HepG2 (cell line): Measurements from ENCODE around the gene OR2AG1. TPM values are rescaled to one million over a fixed set of nuclear protein-coding genes. Genes with fewer than 3 reads are reported as not detected.
A peak's percentile ranks its signal among the peaks of the same experiment; 100 is the strongest.

Source experiments
- ATAC-seq: fragments of 200-7000 bp; cut with Tn5 transposase; 3 replicates; pipeline ENCODE4 v1.9.1; 2020; ENCODE audit warnings: mild to moderate bottlenecking, moderate library complexity
- BruUV-seq: library from RNA; stranded (reverse); fragments of 400-500 nt; replicated peaks from 2 replicates; lab custom pipeline; 2021; lab: Mats Ljungman, UMichigan
- CTCF ChIA-PET: fragments of 300-600 bp; formaldehyde crosslinking; extraction: SDS; loops from one replicate; lab custom pipeline; 2021; ENCODE audit warnings: low total read pairs, inconsistent platforms, low intra/inter-chr PET ratio; lab: Yijun Ruan, JAX
- POLR2A ChIA-PET: fragments of 350-600 bp; sonication (Branson Sonifier 250); formaldehyde crosslinking; loops from one replicate; lab custom pipeline; 2020; ENCODE audit warnings: antibody characterized with exemption, inconsistent platforms; lab: Yijun Ruan, JAX
- DNase-seq: peaks from one replicate; pipeline ENCODE4 v3.0.0-alpha.2; 2015; ENCODE audit warnings: low spot score
- FAIRE-seq: peaks from 3 replicates; lab custom pipeline; 2011; peaks lifted over from hg19 to GRCh38; lab: Jason Lieb, UNC
- H2AFZ ChIP-seq: one replicate; pipeline ENCODE4 v1.6.1; 2011; ENCODE audit warnings: low read length, inconsistent platforms
- H3K27ac ChIP-seq: fragments of 300-600 bp; 3 replicates; pipeline ENCODE4 v1.8.0; 2011; ENCODE audit warnings: mixed run types, mild to moderate bottlenecking, mixed read lengths, low read length, inconsistent platforms; ENCODE audit not compliant: insufficient read depth; ENCODE audit errors: extremely low read length
- H3K27me3 ChIP-seq, 2 experiments: fragments of 200-600 bp in 1 of 2; 2 replicates in 1 of 2; 3 replicates in 1 of 2; pipeline versions ENCODE4 v1.6.0 to v1.8.0; 2011; ENCODE audit warnings: low read length in 2 of 2, mild to moderate bottlenecking in 2 of 2, moderate library complexity in 2 of 2, inconsistent platforms in 1 of 2; ENCODE audit not compliant: insufficient read depth in 2 of 2, control insufficient read depth in 1 of 2
- H3K36me3 ChIP-seq, 2 experiments: fragments of 200-600 bp in 1 of 2; replicated peaks in 1 of 2; 2 replicates in 1 of 2; 3 replicates in 1 of 2; pipeline versions ENCODE4 v1.5.1 to v1.8.0; 2011; ENCODE audit warnings: low read length in 2 of 2, inconsistent platforms in 1 of 2; ENCODE audit not compliant: insufficient read depth in 2 of 2, control insufficient read depth in 1 of 2
- H3K4me1 ChIP-seq: 2 replicates; pipeline ENCODE4 v1.5.1; 2012; ENCODE audit warnings: low read length, inconsistent platforms; ENCODE audit not compliant: insufficient read depth
- H3K4me2 ChIP-seq: 2 replicates; pipeline ENCODE4 v1.6.0; 2011; ENCODE audit warnings: low read depth, low read length, inconsistent platforms
- H3K4me3 ChIP-seq, 3 experiments: fragments of 200-600 bp in 1 of 3; sonication (generic), shearing (Covaris generic) in 1 of 3; replicated peaks in 1 of 3; 2 replicates each; pipeline ENCODE4 v1.5.1; 2011 to 2016; ENCODE audit warnings: low read length in 3 of 3, inconsistent platforms in 2 of 3, low read depth in 2 of 3, mild to moderate bottlenecking in 2 of 3, control low read depth in 1 of 3, mixed read lengths in 1 of 3; ENCODE audit not compliant: insufficient read depth in 1 of 3
- H3K79me2 ChIP-seq: one replicate; pipeline ENCODE4 v1.6.1; 2011; ENCODE audit warnings: low read length, inconsistent platforms; ENCODE audit not compliant: insufficient read depth
- H3K9ac ChIP-seq: 2 replicates; pipeline ENCODE4 v1.6.0; 2011; ENCODE audit warnings: mild to moderate bottlenecking, low read depth, low read length, inconsistent platforms; ENCODE audit not compliant: insufficient read depth
- H3K9me3 ChIP-seq: 2 replicates; pipeline ENCODE4 v1.5.1; 2012; ENCODE audit warnings: mild to moderate bottlenecking, low read length
- H4K20me1 ChIP-seq: 2 replicates; pipeline ENCODE4 v1.6.0; 2011; ENCODE audit warnings: inconsistent platforms, mild to moderate bottlenecking, low read length, moderate library complexity; ENCODE audit not compliant: insufficient read depth
- FOXC1 ChIP-seq: sonication (generic); formaldehyde crosslinking; IDR thresholded peaks from 2 replicates; pipeline ENCODE4 v1.8.0; 2022; ENCODE audit warnings: mild to moderate bottlenecking, missing genetic modification reagents, borderline replicate concordance
- IKZF4 ChIP-seq: sonication (generic); formaldehyde crosslinking; IDR thresholded peaks from 2 replicates; pipeline ENCODE4 v1.5.1; 2020; ENCODE audit warnings: borderline replicate concordance, mild to moderate bottlenecking, low read depth, missing genetic modification reagents; ENCODE audit errors: not compliant biosample characterization
- KAT7 ChIP-seq: IDR thresholded peaks from 2 replicates; pipeline ENCODE4 v1.6.1; 2018; ENCODE audit warnings: borderline replicate concordance, missing compliant biosample characterization
- NR2C2 ChIP-seq: sonication (generic); formaldehyde crosslinking; IDR thresholded peaks from 2 replicates; pipeline ENCODE4 v1.4.0; 2020; ENCODE audit warnings: missing genetic modification reagents, mild to moderate bottlenecking, moderate library complexity, borderline replicate concordance
- RARA ChIP-seq: IDR thresholded peaks from 2 replicates; pipeline ENCODE4 v1.6.1; 2016; ENCODE audit warnings: missing genetic modification reagents, missing compliant biosample characterization
- SAP130 ChIP-seq: IDR thresholded peaks from 2 replicates; pipeline ENCODE4 v1.6.1; 2016; ENCODE audit warnings: low read depth
- TFDP1 ChIP-seq: IDR thresholded peaks from 2 replicates; pipeline ENCODE4 v1.6.1; 2016; ENCODE audit warnings: missing compliant biosample characterization, missing genetic modification reagents, borderline replicate concordance
- THYN1 ChIP-seq: sonication (generic); formaldehyde crosslinking; IDR thresholded peaks from 2 replicates; pipeline ENCODE4 v1.8.1; 2023; ENCODE audit warnings: low read depth, mild to moderate bottlenecking, moderate library complexity, missing genetic modification reagents, borderline replicate concordance
- ZNF543 ChIP-seq: sonication (generic); formaldehyde crosslinking; IDR thresholded peaks from 2 replicates; pipeline ENCODE4 v1.4.0; 2020; ENCODE audit warnings: mild to moderate bottlenecking, missing genetic modification reagents
- ZNF567 ChIP-seq: sonication (generic); formaldehyde crosslinking; IDR thresholded peaks from 2 replicates; pipeline ENCODE4 v1.8.1; 2023; ENCODE audit warnings: mild to moderate bottlenecking, missing genetic modification reagents, borderline replicate concordance
- ZNF589 ChIP-seq: sonication (generic); formaldehyde crosslinking; conservative IDR thresholded peaks from 2 replicates; pipeline ENCODE4 v1.8.0; 2022; ENCODE audit warnings: mild to moderate bottlenecking, moderate library complexity, missing genetic modification reagents
- ZNF740 ChIP-seq: sonication (generic); formaldehyde crosslinking; IDR thresholded peaks from 2 replicates; pipeline ENCODE4 v1.4.0; 2020; ENCODE audit warnings: missing genetic modification reagents
- ZSCAN12 ChIP-seq: sonication (generic); formaldehyde crosslinking; IDR thresholded peaks from 2 replicates; pipeline ENCODE4 v1.9.0; 2021; ENCODE audit warnings: mild to moderate bottlenecking, missing genetic modification reagents
- WGBS: methylation state at CpG from one replicate; pipeline ENCODE4 v1.1.6; 2017; ENCODE audit warnings: low lambda C conversion rate; 5-methylcytosine and 5-hydroxymethylcytosine counted together
- in situ Hi-C: cut with HindIII; loops from 2 replicates; pipeline ENCODE4 v1.10.0; 2017; ENCODE audit warnings: low pct_unique_long_range_greater_than_20kb; ENCODE audit not compliant: extremely low pct_ligation_motif_present
- intact Hi-C: fragments of 100-400 bp; cut with micrococcal nuclease; formaldehyde crosslinking; loops from one replicate; pipeline ENCODE4 v1.10.0; 2022; ENCODE audit not compliant: unreplicated experiment
- polyA plus RNA-seq, 8 experiments: library from polyadenylated mRNA; depleted of rRNA in 3 of 8; stranded (reverse) in 7 of 8; unstranded in 1 of 8; fragments of >200 nt; fragmentation: Illumina TruSeq in 4 of 8; extraction: Trizol in 4 of 8; gene quantifications; 2 replicates each; pipeline versions ENCODE4 v1.2.1 to v1.2.3, GENCODE V29; 2011 to 2016; ENCODE audit warnings: low read depth in 4 of 8, missing spikeins in 1 of 8, mixed read lengths in 1 of 8; ENCODE audit not compliant: insufficient read depth in 1 of 8
- total RNA-seq, 5 experiments: library from RNA; depleted of rRNA; stranded (reverse); fragments of >200 nt; fragmentation: Illumina TruSeq; extraction: Trizol; gene quantifications; 2 replicates each; pipeline ENCODE4 v1.2.3, GENCODE V29; 2016; ENCODE audit warnings: low read depth in 1 of 5
- TF ChIP-seq, protein P1 (sequence below): fragments of 450-650 bp; IDR thresholded peaks from 2 replicates; pipeline ENCODE4 v1.6.1; 2016
- TF ChIP-seq, protein P2 (sequence below): sonication (generic); formaldehyde crosslinking; IDR thresholded peaks from 2 replicates; pipeline ENCODE4 v1.4.0; 2020; ENCODE audit warnings: low read depth, mild to moderate bottlenecking, missing genetic modification reagents

Gene OR2AG1
- total and polyA plus RNA-seq, 2 of the 13 experiments (the other 11 are each of a cell fraction or from before 2014, with no cell fraction given): not detected

DNA sequence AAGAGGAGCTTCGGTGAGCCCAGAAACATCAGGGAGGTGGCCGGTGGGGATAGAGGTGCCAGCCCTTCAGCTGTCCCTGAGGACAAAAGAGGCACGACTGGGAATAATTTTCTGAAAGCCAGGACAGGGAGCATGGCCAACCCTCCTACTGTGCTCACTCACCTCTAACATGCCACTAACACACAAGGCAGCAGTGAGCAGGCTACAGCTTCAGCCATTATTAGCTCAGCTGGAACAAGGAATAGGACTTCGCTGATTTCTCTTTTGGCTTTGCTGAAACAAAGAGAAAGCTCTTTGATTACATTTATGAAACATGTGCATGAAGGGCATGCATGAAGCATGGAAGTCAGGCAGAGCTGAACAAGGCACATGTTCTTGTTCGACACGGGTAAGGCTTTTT, 50.5 kb downstream of the OR2AG1 start:
- H3K36me3 ChIP-seq: no peaks in the 10 kb centered on the region
- no peaks in the 10 kb centered on the region; a peak in 1 of 5 replicates for H3K27me3 ChIP-seq
- no peaks in the 10 kb centered on the region for H3K4me1 ChIP-seq
- H3K4me2 ChIP-seq: no peak overlapping the region
- 0% methylated on average over 6 of the region's 6 CpGs for WGBS
- no peaks in the 10 kb centered on the region for H4K20me1 ChIP-seq
- no peak overlapping the region for H3K4me3 ChIP-seq
- POLR2A ChIA-PET: no interaction called here
- TF ChIP-seq, protein P1, sequence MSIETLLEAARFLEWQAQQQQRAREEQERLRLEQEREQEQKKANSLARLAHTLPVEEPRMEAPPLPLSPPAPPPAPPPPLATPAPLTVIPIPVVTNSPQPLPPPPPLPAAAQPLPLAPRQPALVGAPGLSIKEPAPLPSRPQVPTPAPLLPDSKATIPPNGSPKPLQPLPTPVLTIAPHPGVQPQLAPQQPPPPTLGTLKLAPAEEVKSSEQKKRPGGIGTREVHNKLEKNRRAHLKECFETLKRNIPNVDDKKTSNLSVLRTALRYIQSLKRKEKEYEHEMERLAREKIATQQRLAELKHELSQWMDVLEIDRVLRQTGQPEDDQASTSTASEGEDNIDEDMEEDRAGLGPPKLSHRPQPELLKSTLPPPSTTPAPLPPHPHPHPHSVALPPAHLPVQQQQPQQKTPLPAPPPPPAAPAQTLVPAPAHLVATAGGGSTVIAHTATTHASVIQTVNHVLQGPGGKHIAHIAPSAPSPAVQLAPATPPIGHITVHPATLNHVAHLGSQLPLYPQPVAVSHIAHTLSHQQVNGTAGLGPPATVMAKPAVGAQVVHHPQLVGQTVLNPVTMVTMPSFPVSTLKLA: 0 out of 2 replicates have a peak, but pooled peaks have one; percentile 10
- TF ChIP-seq THYN1 (CRISPR knock-in tag): no peak
- H3K27ac ChIP-seq: no peak overlapping the region
- CTCF ChIA-PET: no interaction called here
- no peak overlapping the region for H3K9ac ChIP-seq
- no peak overlapping the region for H2AFZ ChIP-seq
- intact Hi-C loops (no loop called here), in situ Hi-C loops (no loop called here)
- no peak for ATAC-seq
- FAIRE-seq: no peak
- H3K9me3 ChIP-seq: no peaks in the 10 kb centered on the region
- BruUV-seq: no TSS peak
- no peak for DNase-seq
- no peaks in the 10 kb centered on the region for H3K79me2 ChIP-seq

DNA sequence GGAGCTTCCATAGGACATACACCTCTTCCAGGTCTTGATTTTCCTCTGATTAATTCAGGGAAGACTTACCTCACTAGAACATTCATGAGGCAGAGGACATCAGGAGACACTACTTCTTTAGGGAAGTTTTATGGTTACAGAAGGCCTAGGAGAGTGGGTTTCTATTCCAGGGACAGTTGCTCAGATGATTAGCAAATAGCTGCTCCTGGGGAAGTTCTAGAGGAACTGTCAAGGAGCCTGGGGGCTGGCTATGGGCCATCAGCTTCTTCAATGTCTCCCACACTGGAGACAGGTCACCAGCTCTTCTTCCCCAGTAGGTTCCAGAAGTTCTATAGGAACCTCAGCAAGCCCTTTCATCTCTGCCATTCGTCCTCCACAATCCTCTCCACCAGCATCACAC, 51.2 kb downstream of the OR2AG1 start:
- ATAC-seq (no peak), DNase-seq (no peak), FAIRE-seq (no peak)
- Histone ChIP-seq H3K36me3 (no peaks in the 10 kb centered on the region), H3K4me1 (no peaks in the 10 kb centered on the region), H3K79me2 (no peaks in the 10 kb centered on the region), H3K27me3 (no peaks in the 10 kb centered on the region; a peak in 1 of 5 replicates), H3K9ac (no peak overlapping the region), H2AFZ (no peak overlapping the region), H3K4me3 (no peak overlapping the region), H3K27ac (no peak overlapping the region), H4K20me1 (no peaks in the 10 kb centered on the region), H3K4me2 (no peak overlapping the region), H3K9me3 (no peaks in the 10 kb centered on the region)
- 0% methylated on average over 1 of the region's 1 CpG for WGBS
- intact Hi-C loops: no loop called here
- in situ Hi-C loops: no loop called here
- BruUV-seq: no TSS peak
- CTCF ChIA-PET: no interaction called here
- POLR2A ChIA-PET: no interaction called here
- TF ChIP-seq ZSCAN12 (CRISPR knock-in tag) (no peak), IKZF4 (no peak), SAP130 (CRISPR knock-in tag) (no peak), KAT7 (no peak), ZNF589 (no peak), ZNF543 (CRISPR knock-in tag) (no peak), FOXC1 (no peak), RARA (CRISPR knock-in tag) (no peak), ZNF567 (CRISPR knock-in tag) (no peak), ZNF740 (CRISPR knock-in tag) (no peak), TFDP1 (CRISPR knock-in tag) (no peak), NR2C2 (CRISPR knock-in tag) (no peak)
- TF ChIP-seq, protein P2, sequence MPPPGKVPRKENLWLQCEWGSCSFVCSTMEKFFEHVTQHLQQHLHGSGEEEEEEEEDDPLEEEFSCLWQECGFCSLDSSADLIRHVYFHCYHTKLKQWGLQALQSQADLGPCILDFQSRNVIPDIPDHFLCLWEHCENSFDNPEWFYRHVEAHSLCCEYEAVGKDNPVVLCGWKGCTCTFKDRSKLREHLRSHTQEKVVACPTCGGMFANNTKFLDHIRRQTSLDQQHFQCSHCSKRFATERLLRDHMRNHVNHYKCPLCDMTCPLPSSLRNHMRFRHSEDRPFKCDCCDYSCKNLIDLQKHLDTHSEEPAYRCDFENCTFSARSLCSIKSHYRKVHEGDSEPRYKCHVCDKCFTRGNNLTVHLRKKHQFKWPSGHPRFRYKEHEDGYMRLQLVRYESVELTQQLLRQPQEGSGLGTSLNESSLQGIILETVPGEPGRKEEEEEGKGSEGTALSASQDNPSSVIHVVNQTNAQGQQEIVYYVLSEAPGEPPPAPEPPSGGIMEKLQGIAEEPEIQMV (CRISPR knock-in tag): no peak
